ENCODE measurements around the gene FXYD7.

The FXYD7 gene

GRCh38 chr19:35143231-35143715, at the start of gene FXYD7:
Gene FXYD7 (plus strand): TSS chr19:35143255. CDS start chr19:35143334, 79 bp downstream.
- Histone ChIP-seq H3K4me1 (ENCODE audit: control insufficient read depth in 1 of 2, insufficient read depth in 1 of 2, low read depth in 1 of 2, low read length in 1 of 2) (peaks cover 35% of the 10 kb centered on the region in 2 experiments), H3K27ac (no peak within 1 kb of the TSS), H3K36me3 (no peaks in the 10 kb centered on the region), H3K9me3 (no peaks in the 10 kb centered on the region), H3K27me3 (peaks cover 63% of the 10 kb centered on the region), H3K4me3 (ENCODE audit: low read depth in 1 of 2, low read length in 1 of 2) (peak within 1 kb of the TSS in 1 of 2 experiments; percentile 14)
- no peak for TF ChIP-seq CTCF (IDR thresholded peaks at IDR 0.05)

DNA sequence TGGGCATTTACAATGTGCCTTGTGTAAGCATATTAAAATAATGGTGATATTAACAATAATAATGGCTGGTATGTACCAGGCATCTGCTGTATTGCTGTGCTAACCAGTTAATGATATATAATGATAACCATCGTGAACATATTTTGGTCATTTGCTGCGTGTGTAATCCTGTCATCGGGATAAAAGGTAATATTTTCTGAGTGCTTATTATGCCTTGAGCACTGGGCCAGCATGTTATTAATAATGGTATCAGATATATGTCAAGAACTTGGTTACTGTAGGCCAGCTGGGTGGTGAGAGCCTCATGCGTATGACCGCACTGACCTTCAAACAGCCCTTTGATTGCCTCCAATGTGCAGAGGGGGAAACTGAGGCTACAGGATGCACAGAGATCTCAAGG, 49.6 kb upstream of the FXYD7 start:
- Histone ChIP-seq H3K36me3 (no peaks in the 10 kb centered on the region), H3K27ac (no peak overlapping the region), H3K4me1 (ENCODE audit: control insufficient read depth in 1 of 2, insufficient read depth in 1 of 2, low read depth in 1 of 2, low read length in 1 of 2) (no peaks in the 10 kb centered on the region), H3K9me3 (no peaks in the 10 kb centered on the region), H3K27me3 (peaks cover 34% of the 10 kb centered on the region), H3K4me3 (ENCODE audit: low read depth in 1 of 2, low read length in 1 of 2) (no peak overlapping the region)
- no peak for TF ChIP-seq CTCF (IDR thresholded peaks at IDR 0.05)

GRCh38 chr19:35093941-35094647, 49.0 kb upstream of the FXYD7 start:
- no peaks in the 10 kb centered on the region for H3K4me1 ChIP-seq (ENCODE audit: control insufficient read depth in 1 of 2, insufficient read depth in 1 of 2, low read depth in 1 of 2, low read length in 1 of 2)
- no peak for TF ChIP-seq CTCF (IDR thresholded peaks at IDR 0.05)

DNA sequence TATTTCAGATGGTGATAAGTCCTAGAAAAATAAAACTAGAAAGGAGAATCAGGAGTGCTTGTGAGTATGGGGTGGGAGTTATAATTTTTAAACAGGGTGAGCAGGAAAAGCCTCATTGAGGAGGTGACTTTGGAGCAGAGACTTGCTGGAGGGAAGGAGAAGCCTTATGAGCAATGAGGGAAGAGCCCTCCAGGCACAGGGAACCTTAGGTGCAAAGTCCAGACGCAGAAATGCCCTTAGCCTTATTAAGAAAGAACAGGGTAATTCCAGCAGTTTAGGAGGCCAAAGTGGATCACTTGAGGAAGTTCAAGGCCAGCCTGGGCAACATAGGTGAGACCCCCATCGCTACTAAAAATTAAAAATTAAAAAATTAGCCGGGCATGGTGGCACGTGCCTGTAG, 48.4 kb upstream of the FXYD7 start:
- no peak overlapping the region for H3K27ac ChIP-seq
- H3K4me3 ChIP-seq (ENCODE audit: low read depth in 1 of 2, low read length in 1 of 2), result no peak overlapping the region
- no peak for TF ChIP-seq CTCF (IDR thresholded peaks at IDR 0.05)
- H3K36me3 ChIP-seq, result no peaks in the 10 kb centered on the region
- peaks cover 27% of the 10 kb centered on the region for H3K27me3 ChIP-seq
- no peaks in the 10 kb centered on the region for H3K9me3 ChIP-seq
- H3K4me1 ChIP-seq (ENCODE audit: control insufficient read depth in 1 of 2, insufficient read depth in 1 of 2, low read depth in 1 of 2, low read length in 1 of 2), result no peaks in the 10 kb centered on the region

More at GRCh38 chr19:35093941-35094647, 49.0 kb upstream of the FXYD7 start:
- Histone ChIP-seq H3K27ac (no peak overlapping the region), H3K4me3 (ENCODE audit: low read depth in 1 of 2, low read length in 1 of 2) (no peak overlapping the region), H3K27me3 (peaks cover 33% of the 10 kb centered on the region), H3K9me3 (no peaks in the 10 kb centered on the region), H3K36me3 (no peaks in the 10 kb centered on the region)

DNA sequence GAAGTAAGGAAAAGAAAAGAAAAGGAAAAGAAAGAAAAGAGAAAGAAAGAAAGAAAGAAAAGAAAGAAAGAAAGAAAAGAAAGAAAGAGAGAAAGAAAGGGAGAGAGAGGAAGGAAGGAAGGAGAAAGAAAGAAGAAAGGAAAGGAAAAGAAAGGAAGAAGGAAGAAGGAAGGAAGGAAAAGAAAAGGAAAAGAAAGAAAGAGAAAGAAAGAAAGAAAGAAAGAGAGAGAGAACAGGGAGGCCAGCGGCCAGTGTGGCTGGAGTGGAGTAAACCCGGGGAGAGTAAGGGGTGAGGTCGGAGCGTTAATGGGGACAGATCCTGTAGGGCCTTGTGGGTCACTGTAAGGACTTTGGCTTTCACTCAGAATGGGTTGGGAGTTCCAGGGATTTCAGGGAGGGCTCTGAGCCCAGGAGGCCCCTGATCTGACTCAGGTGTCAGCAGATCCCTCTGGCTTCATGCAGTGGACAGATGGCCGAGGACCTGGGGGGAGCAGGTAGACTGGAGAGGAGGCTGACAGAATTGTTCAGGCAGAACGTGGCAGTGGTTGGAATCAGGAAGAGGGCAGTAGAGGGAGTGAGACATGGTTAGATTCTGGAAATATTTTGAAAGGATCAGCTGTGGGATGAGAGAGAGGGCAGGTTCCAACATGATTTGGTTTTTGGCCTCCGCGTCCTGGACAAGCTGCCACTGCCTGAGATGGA, 47.2 kb upstream of the FXYD7 start:
- peaks cover 16% of the 10 kb centered on the region for H3K27me3 ChIP-seq
- no peak overlapping the region for H3K4me3 ChIP-seq (ENCODE audit: low read depth in 1 of 2, low read length in 1 of 2)
- H3K9me3 ChIP-seq, result no peaks in the 10 kb centered on the region
- H3K27ac ChIP-seq, result no peak overlapping the region
- no peak for TF ChIP-seq CTCF (IDR thresholded peaks at IDR 0.05)
- H3K4me1 ChIP-seq (ENCODE audit: control insufficient read depth in 1 of 2, insufficient read depth in 1 of 2, low read depth in 1 of 2, low read length in 1 of 2), result no peaks in the 10 kb centered on the region
- no peaks in the 10 kb centered on the region for H3K36me3 ChIP-seq
